LNCAP (cell line): ENCODE data around the gene DR1.

Source experiments
- TF ChIP-seq, protein P1 (sequence below): fragments of 450-650 bp; IDR thresholded peaks from 2 replicates; pipeline ENCODE4 v1.5.1; 2017; ENCODE audit warnings: mild to moderate bottlenecking

The DR1 gene

DNA sequence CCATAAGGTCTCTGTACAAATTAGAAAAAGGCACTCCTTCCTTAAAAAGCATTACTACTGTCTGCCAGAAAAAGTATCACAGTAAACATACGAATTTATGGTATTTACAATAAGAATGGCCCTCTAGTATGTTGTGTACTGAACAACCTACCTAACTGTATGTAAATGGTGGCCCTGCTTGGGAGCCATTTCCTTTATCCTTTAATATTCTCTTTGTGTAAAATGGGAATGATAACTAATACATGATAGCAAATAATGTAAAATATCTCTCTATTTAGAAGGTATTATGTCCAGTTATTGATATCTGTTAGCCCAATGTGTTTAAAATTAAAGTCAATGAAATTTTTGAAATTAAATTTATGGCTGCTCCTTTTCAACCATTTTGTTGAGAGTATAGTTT, 5.2 kb downstream of the DR1 start:
- TF ChIP-seq, protein P1, sequence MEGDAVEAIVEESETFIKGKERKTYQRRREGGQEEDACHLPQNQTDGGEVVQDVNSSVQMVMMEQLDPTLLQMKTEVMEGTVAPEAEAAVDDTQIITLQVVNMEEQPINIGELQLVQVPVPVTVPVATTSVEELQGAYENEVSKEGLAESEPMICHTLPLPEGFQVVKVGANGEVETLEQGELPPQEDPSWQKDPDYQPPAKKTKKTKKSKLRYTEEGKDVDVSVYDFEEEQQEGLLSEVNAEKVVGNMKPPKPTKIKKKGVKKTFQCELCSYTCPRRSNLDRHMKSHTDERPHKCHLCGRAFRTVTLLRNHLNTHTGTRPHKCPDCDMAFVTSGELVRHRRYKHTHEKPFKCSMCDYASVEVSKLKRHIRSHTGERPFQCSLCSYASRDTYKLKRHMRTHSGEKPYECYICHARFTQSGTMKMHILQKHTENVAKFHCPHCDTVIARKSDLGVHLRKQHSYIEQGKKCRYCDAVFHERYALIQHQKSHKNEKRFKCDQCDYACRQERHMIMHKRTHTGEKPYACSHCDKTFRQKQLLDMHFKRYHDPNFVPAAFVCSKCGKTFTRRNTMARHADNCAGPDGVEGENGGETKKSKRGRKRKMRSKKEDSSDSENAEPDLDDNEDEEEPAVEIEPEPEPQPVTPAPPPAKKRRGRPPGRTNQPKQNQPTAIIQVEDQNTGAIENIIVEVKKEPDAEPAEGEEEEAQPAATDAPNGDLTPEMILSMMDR = no peak

DNA sequence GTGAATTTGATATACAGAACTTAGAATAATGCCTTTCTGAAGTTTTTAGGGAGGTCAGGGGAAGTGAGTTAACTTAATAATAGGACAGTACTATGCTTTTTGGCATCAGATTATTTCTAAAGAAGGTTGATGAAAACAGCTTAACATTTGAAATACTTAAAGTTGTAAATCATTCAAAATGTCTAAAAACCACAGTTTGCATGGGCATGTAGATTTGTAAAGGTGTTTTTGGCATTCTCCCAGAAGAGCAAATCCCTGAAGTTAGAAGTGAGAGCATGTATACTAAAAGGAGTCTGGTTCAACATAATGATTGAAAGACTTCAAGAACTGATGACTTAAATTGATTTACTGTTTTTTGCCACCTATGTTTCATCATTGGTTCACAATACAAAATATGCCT, 6.7 kb downstream of the DR1 start:
- TF ChIP-seq, protein P1 = no peak

DNA sequence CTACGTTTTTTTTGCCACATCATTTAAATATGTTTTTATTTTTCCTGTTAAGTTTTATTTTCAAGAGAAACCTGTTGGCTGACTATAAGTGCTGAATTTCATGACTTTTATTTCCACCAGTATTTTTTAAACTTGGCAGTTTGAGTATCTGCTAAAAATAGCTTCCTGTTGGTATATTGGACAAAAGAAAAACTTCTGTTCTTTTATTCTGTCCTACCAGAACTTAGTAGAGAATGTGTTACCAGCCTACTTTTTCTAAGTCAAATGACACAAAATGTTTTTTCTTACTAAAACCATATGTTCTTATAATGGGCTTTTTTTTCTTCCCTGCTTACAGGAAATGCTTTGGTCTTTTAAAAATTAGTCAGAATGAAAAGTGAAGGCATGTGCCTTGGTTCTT, 7.6 kb downstream of the DR1 start:
- TF ChIP-seq, protein P1 = no peak

DNA sequence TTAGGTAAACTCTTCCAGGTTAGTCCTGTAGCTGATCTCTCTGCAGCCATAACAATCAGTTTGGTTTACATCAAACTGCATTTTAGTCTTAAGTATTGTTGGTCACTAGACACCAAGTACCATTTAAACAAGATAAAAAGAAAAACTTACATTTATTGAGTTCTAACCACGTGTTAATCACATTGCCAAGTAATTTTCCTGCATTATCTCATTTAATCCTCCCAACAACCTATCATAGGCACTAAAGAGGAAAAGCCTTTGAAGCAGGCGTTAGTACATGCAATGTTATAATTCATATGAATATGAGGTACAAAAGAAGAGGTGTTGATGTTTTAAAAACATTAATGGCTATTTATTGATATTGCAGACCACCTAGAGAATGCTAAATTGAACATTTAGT, 9.0 kb downstream of the DR1 start:
- TF ChIP-seq, protein P1 = no peak

DNA sequence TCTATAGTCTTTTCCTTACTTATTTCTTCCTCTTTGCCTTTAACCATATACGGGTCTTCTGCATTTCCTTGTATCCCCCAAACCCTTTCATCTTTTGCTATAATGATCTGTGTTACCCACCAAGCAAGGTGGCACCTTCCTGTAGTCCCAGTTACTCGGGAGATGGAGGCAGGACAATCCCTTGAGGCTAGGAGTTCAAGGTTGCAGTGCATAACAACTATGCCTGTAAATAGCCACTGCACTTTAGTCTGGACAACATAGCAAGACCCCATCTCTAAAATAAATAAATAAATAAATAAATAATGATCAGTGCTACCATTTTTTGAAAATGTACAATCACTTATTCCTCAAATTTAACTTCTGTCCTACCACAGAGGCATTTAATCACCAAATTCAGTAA, 11.5 kb downstream of the DR1 start:
- TF ChIP-seq, protein P1 = no peak

DNA sequence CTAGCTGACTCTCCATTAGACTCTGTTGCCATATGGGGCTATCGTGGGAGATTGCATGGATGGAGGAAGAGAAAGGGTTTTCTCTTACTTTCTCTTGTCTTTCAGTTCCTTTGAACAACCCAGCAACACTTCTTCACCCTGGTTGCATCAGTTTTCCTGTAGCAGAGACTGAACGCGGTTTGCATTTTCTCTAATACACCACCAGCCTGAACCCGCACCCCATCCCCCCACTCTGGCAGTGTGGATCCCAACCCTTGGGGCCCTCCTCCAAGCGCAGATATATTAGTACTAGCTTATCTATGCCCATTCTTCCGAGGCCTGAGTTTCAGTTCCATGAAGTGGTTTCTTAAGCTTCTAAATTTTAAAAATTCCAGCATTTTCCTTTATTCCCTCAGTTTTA, 12.6 kb downstream of the DR1 start:
- TF ChIP-seq, protein P1 = no peak

DNA sequence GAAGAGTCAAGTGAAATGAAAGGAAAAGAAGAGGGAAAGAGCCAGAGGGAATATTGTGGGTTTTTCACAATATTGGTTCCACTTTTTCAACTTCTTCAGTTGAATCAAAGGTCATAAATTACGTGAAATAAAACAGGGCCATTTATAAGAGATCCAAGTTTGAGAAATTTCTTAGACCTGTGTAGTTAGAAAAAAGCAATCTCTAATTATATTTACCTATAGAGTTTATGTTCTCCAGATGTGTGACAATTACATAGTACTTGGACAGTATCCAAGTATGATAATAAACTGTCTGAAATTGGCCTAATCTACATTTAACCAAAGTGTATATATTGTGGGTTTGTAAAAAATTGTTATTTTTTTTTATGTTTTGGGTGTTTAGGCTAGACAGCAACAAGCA, 14.4 kb downstream of the DR1 start:
- TF ChIP-seq, protein P1 = no peak

DNA sequence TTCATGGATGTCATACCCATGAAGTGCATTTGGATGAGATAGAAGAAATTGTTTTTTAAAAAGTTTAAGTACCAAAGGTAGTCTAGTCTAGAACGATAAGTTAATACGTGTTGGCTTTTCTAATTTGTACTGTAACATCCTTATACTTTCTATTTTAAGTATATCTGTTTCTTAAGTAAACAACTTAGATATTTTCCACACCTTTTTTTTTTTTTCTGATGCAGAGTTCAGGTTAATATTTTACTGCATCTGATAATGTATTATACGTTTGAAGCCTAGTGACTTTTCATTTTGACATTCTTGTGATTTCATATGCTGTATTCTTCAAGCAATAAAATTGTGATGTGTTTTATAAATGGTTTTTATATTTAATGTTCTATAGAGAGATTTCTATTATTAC, 16.5 kb downstream of the DR1 start:
- TF ChIP-seq, protein P1 = no peak
